Activated T-helper 9 cell treated with anti-CD3 and anti-CD28 coated beads, Interleukin-2, amount 50 U/mL, for 16 hours (primary cell): ENCODE results near the gene HLX.

Source experiments
- DNase-seq: peaks from one replicate; pipeline ENCODE4 v3.0.0-alpha.2; 2020; ENCODE audit warnings: low read depth

The HLX gene

GRCh38 chr1:220882061-220882891, 3.0 kb downstream of the HLX start:
- DNase-seq, result no peak

GRCh38 chr1:220884109-220884980, 5.1 kb downstream of the HLX start:
- no peak for DNase-seq

- DNase-seq, result no peak
Measured at GRCh38 chr1:220884981-220885918, 6.0 kb downstream of the HLX start.

GRCh38 chr1:220885971-220886370, 6.7 kb downstream of the HLX start:
- DNase-seq, result no peak

- no peak for DNase-seq
Measured at GRCh38 chr1:220886470-220887201, 7.4 kb downstream of the HLX start.

GRCh38 chr1:220887202-220887519, 7.9 kb downstream of the HLX start:
- no peak for DNase-seq

- DNase-seq, result no peak
Measured at GRCh38 chr1:220887520-220888416, 8.5 kb downstream of the HLX start.

GRCh38 chr1:220888417-220888986, 9.3 kb downstream of the HLX start:
- no peak for DNase-seq

GRCh38 chr1:220889333-220889732, 10.1 kb downstream of the HLX start:
- DNase-seq, result no peak

GRCh38 chr1:220889848-220890287, 10.6 kb downstream of the HLX start:
- no peak for DNase-seq

- DNase-seq, result no peak
Measured at GRCh38 chr1:220890602-220891001, 11.4 kb downstream of the HLX start.

- no peak for DNase-seq
Measured at GRCh38 chr1:220891224-220892085, 12.2 kb downstream of the HLX start.

GRCh38 chr1:220892086-220892376, 12.8 kb downstream of the HLX start:
- DNase-seq, result no peak

GRCh38 chr1:220892997-220893700, 13.9 kb downstream of the HLX start:
- no peak for DNase-seq

GRCh38 chr1:220893701-220894024, 14.4 kb downstream of the HLX start:
- DNase-seq, result no peak

GRCh38 chr1:220894025-220894923, 15.0 kb downstream of the HLX start:
- no peak for DNase-seq

GRCh38 chr1:220894924-220895256, 15.6 kb downstream of the HLX start:
- DNase-seq, result no peak

- DNase-seq, result no peak
Measured at GRCh38 chr1:220895412-220895946, 16.2 kb downstream of the HLX start.
